NCI-H1048 (cell line): ENCODE measurements around the gene CCNL2.
"Not testable (repeated sequence)": the region's sequence is repeated elsewhere in the genome, so short reads cannot be mapped to it uniquely, and the experiment has no call there.

Source experiments
- DNase-seq: peaks from one replicate; lab custom pipeline; 2025; lab: John Stamatoyannopoulos, UW

The CCNL2 gene

GRCh38 chr1:1419813-1420653 is 20.9 kb upstream of the CCNL2 start:
- no peak for DNase-seq

- no peak for DNase-seq
These were observed 20.3 kb upstream of the CCNL2 start for GRCh38 chr1:1419363-1419812.

- no peak for DNase-seq
These were observed 19.6 kb upstream of the CCNL2 start for GRCh38 chr1:1418464-1419362.

GRCh38 chr1:1417825-1418463 is 18.8 kb upstream of the CCNL2 start:
- not testable (repeated sequence) for DNase-seq

- not testable (repeated sequence) for DNase-seq
These were observed 18.3 kb upstream of the CCNL2 start for GRCh38 chr1:1417396-1417795.

- no peak for DNase-seq
These were observed 16.6 kb upstream of the CCNL2 start for GRCh38 chr1:1415751-1416150.

- not testable (repeated sequence) for DNase-seq
These were observed 13.3 kb upstream of the CCNL2 start for GRCh38 chr1:1412311-1412902.

GRCh38 chr1:1411626-1412025 is 12.5 kb upstream of the CCNL2 start:
- DNase-seq: no peak

- DNase-seq: not testable (repeated sequence)
These were observed 11.1 kb upstream of the CCNL2 start for GRCh38 chr1:1410238-1410637.

- DNase-seq: no peak
These were observed 8.6 kb upstream of the CCNL2 start for GRCh38 chr1:1407636-1408318.

- DNase-seq: peak; percentile 78
These were observed 7.9 kb upstream of the CCNL2 start, which contains the start of gene MRPL20 for GRCh38 chr1:1406821-1407635. Gene MRPL20, minus strand, starts transcription at chr1:1407293. Its CDS starts 76 bp downstream, at chr1:1407217.

- no peak for DNase-seq
These were observed 7.1 kb upstream of the CCNL2 start for GRCh38 chr1:1406101-1406820.

GRCh38 chr1:1403653-1404052 is 4.5 kb upstream of the CCNL2 start:
- no peak for DNase-seq

GRCh38 chr1:1402901-1403392 is 3.8 kb upstream of the CCNL2 start:
- not testable (repeated sequence) for DNase-seq

GRCh38 chr1:1402072-1402900 is 3.2 kb upstream of the CCNL2 start:
- DNase-seq: peak; percentile 13

- DNase-seq: no peak
These were observed 2.4 kb upstream of the CCNL2 start for GRCh38 chr1:1401457-1402010.

- no peak for DNase-seq
These were observed 1.7 kb upstream of the CCNL2 start for GRCh38 chr1:1400576-1401456.
